Upper lobe of left lung (tissue), 4 donors: Measurements from ENCODE around the gene ACTR3C.

Experiments used
- EP300 ChIP-seq, 4 donors: sonication (generic); formaldehyde crosslinking; IDR thresholded peaks; one replicate each; pipeline ENCODE4 v1.5.1; 2017; ENCODE audit warnings: antibody characterized with exemption in 4 of 4, control low read depth in 2 of 4
- POLR2A ChIP-seq, 4 donors: fragments of 450-650 bp; IDR thresholded peaks; one replicate each; pipeline ENCODE4 v1.5.1; 2016 to 2017; ENCODE audit warnings: antibody characterized with exemption in 4 of 4, mild to moderate bottlenecking in 2 of 4
- POLR2AphosphoS5 ChIP-seq, 2 donors: sonication (generic); formaldehyde crosslinking; IDR thresholded peaks; one replicate each; pipeline ENCODE4 v1.5.1; 2017; ENCODE audit warnings: antibody characterized with exemption in 2 of 2
- TF ChIP-seq, protein P1 (sequence below), 6 experiments: fragments of 450-650 bp in 4 of 6; fragments of 200-600 bp in 2 of 6; sonication (generic) in 2 of 6; IDR thresholded peaks; one replicate each; pipeline ENCODE4 v1.5.1; 2016 to 2019; ENCODE audit warnings: antibody characterized with exemption in 6 of 6

DNA sequence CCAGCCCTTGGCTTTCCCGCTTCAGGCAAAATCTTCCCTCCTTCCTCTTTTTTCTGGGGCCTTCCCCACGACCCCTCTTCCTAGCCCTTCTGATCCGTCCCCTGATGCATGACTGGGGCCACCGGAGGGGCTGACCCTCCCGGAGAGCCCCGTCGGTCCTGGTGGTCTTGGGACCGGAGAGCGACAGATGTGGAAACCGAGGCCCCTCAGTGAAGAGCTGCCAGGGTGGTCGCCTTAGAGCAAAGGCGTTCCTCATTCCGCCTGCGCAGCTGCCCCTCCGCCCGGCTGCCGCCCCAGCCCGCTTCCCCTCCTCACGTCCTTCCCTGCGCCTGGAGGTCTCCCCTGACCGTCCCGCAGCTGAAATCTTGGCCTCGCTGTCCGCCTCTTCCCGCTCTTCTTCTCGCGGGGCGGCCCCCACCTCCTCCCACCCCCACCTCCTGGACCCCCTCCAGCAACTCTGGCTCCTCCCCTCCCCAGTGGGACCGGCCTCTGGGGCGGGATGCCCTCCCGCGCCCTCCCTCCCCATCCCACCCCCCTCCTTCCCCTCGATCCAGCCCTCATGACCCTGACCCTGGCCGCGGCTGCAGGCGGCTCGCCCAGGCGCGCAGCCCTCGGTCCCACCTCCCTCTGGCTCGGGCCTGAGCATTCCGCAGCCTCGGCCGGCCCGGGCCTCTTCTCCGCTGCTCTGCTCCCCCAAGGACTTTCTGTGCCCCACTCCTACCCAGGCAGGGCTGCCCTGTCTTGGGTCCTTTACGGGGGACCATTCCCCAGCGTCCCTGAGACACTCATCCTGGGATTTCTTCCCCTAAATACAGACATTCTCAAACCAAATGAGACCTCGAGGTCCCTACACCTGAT is 18.1 kb upstream of the ACTR3C start, which contains the start of gene RARRES2:
- TF ChIP-seq, protein P1, sequence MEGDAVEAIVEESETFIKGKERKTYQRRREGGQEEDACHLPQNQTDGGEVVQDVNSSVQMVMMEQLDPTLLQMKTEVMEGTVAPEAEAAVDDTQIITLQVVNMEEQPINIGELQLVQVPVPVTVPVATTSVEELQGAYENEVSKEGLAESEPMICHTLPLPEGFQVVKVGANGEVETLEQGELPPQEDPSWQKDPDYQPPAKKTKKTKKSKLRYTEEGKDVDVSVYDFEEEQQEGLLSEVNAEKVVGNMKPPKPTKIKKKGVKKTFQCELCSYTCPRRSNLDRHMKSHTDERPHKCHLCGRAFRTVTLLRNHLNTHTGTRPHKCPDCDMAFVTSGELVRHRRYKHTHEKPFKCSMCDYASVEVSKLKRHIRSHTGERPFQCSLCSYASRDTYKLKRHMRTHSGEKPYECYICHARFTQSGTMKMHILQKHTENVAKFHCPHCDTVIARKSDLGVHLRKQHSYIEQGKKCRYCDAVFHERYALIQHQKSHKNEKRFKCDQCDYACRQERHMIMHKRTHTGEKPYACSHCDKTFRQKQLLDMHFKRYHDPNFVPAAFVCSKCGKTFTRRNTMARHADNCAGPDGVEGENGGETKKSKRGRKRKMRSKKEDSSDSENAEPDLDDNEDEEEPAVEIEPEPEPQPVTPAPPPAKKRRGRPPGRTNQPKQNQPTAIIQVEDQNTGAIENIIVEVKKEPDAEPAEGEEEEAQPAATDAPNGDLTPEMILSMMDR (IDR thresholded peaks at IDR 0.05) = no peak
- TF ChIP-seq POLR2A (IDR thresholded peaks at IDR 0.05) = no peak
- no peak for TF ChIP-seq EP300 (IDR thresholded peaks at IDR 0.05)
- TF ChIP-seq POLR2AphosphoS5 (IDR thresholded peaks at IDR 0.05) = peak in 1 of 2 donors; percentile 55
